Hematopoietic multipotent progenitor cell treated with erythropoietin and hydrocortisone succinate and interleukin-3 and kit ligand, for 17 days (in vitro differentiated cells): ENCODE results near the gene ARFIP2.
"Not testable (repeated sequence)": the region's sequence is repeated elsewhere in the genome, so short reads cannot be mapped to it uniquely, and the experiment has no call there.

Experiments used
- DNase-seq: peaks from one replicate; pipeline ENCODE4 v3.0.0-alpha.2; 2015; ENCODE audit warnings: low spot score

ARFIP2 gene

GRCh38 chr11:6481012-6481923 is at the start of gene ARFIP2, which contains the start of gene TIMM10B:
Gene ARFIP2 (minus strand): TSS chr11:6481331. CDS start chr11:6480421, 910 bp downstream.
Gene TIMM10B (plus strand): TSS chr11:6481501. CDS start chr11:6481517, 16 bp downstream.
- peak; percentile 98 for DNase-seq

GRCh38 chr11:6530848-6531247 is 49.7 kb upstream of the ARFIP2 start:
- DNase-seq = no peak

GRCh38 chr11:6529266-6529665 is 48.1 kb upstream of the ARFIP2 start:
- no peak for DNase-seq

- DNase-seq = no peak
These were observed 45.4 kb upstream of the ARFIP2 start for GRCh38 chr11:6526411-6527135.

GRCh38 chr11:6523253-6523652 is 42.1 kb upstream of the ARFIP2 start:
- no peak for DNase-seq

- not testable (repeated sequence) for DNase-seq
These were observed 40.8 kb upstream of the ARFIP2 start for GRCh38 chr11:6521946-6522345.

- no peak for DNase-seq
These were observed 39.1 kb upstream of the ARFIP2 start for GRCh38 chr11:6520265-6520664.

GRCh38 chr11:6516865-6517264 is 35.7 kb upstream of the ARFIP2 start:
- no peak for DNase-seq

GRCh38 chr11:6505577-6506240 is 24.6 kb upstream of the ARFIP2 start:
- peak; percentile 69 for DNase-seq

GRCh38 chr11:6504166-6504565 is 23.0 kb upstream of the ARFIP2 start:
- no peak for DNase-seq

GRCh38 chr11:6502382-6502781 is 21.3 kb upstream of the ARFIP2 start:
- no peak for DNase-seq

GRCh38 chr11:6498544-6498943 is 17.4 kb upstream of the ARFIP2 start:
- DNase-seq = no peak

- DNase-seq = no peak
These were observed 17.0 kb upstream of the ARFIP2 start for GRCh38 chr11:6498121-6498520.

GRCh38 chr11:6497069-6497839 is 16.1 kb upstream of the ARFIP2 start, which contains the start of gene DNHD1:
Gene DNHD1 (plus strand): TSS chr11:6497280. CDS start chr11:6498216, 936 bp downstream.
- no peak for DNase-seq

GRCh38 chr11:6489306-6489705 is 8.2 kb upstream of the ARFIP2 start:
- DNase-seq = no peak

- DNase-seq = no peak
These were observed 7.7 kb upstream of the ARFIP2 start for GRCh38 chr11:6488821-6489220.

GRCh38 chr11:6488342-6488741 is 7.2 kb upstream of the ARFIP2 start:
- DNase-seq = no peak

GRCh38 chr11:6486938-6487337 is 5.8 kb upstream of the ARFIP2 start:
- DNase-seq = no peak

GRCh38 chr11:6486256-6486655 is 5.1 kb upstream of the ARFIP2 start:
- no peak for DNase-seq

- DNase-seq = no peak
These were observed 4.5 kb upstream of the ARFIP2 start for GRCh38 chr11:6485661-6486060.

GRCh38 chr11:6483015-6483414 is 1.9 kb upstream of the ARFIP2 start:
- DNase-seq = no peak

- DNase-seq = peak; percentile 32
These were observed 1.3 kb upstream of the ARFIP2 start for GRCh38 chr11:6482441-6482840.
